Neural progenitor cell (in vitro differentiated cells): Measurements from ENCODE around the gene TAC3. TPM values are rescaled to one million over a fixed set of nuclear protein-coding genes. Genes with fewer than 3 reads are reported as not detected.

Experiments used
- DNase-seq: peaks from one replicate; pipeline ENCODE4 v3.0.0-alpha.2; 2016; ENCODE audit warnings: low spot score
- H2AFZ ChIP-seq: fragments of 200-600 bp; sonication (generic); replicated peaks from 2 replicates; pipeline ENCODE4 v1.6.1; 2016; ENCODE audit warnings: antibody characterized with exemption
- H3F3A ChIP-seq: fragments of 200-600 bp; sonication (generic); 2 replicates; pipeline ENCODE4 v1.6.1; 2016; ENCODE audit warnings: antibody characterized with exemption, low read depth
- H3K27ac ChIP-seq: fragments of 200-600 bp; sonication (generic); 2 replicates; pipeline ENCODE4 v1.5.1; 2016; ENCODE audit warnings: mild to moderate bottlenecking
- H3K27me3 ChIP-seq: fragments of 200-600 bp; sonication (generic); 2 replicates; pipeline ENCODE4 v1.6.1; 2016; ENCODE audit warnings: mild to moderate bottlenecking, moderate library complexity
- H3K36me3 ChIP-seq: fragments of 200-600 bp; sonication (generic); 2 replicates; pipeline ENCODE4 v1.5.1; 2016
- H3K4me1 ChIP-seq: fragments of 200-600 bp; sonication (generic); 2 replicates; pipeline ENCODE4 v1.6.1; 2016; ENCODE audit warnings: mixed run types
- H3K4me2 ChIP-seq: fragments of 200-600 bp; sonication (generic); 2 replicates; pipeline ENCODE4 v1.6.1; 2016
- H3K4me3 ChIP-seq: fragments of 200-600 bp; sonication (generic); 2 replicates; pipeline ENCODE4 v1.5.1; 2016
- H3K79me2 ChIP-seq: fragments of 200-600 bp; sonication (generic); 2 replicates; pipeline ENCODE4 v1.6.1; 2016; ENCODE audit warnings: low read depth
- H3K9ac ChIP-seq: fragments of 200-600 bp; sonication (generic); 2 replicates; pipeline ENCODE4 v1.6.1; 2016
- H3K9me3 ChIP-seq: fragments of 200-600 bp; sonication (generic); 2 replicates; pipeline ENCODE4 v1.5.1; 2016; ENCODE audit warnings: low read depth
- H4K20me1 ChIP-seq: fragments of 200-600 bp; sonication (generic); 2 replicates; pipeline ENCODE4 v1.6.1; 2016; ENCODE audit warnings: low read depth
- H3K27ac Mint-ChIP-seq: 3 replicates; pipeline ENCODE4 v1.8.0; 2021; ENCODE audit warnings: mixed read lengths
- H3K27me3 Mint-ChIP-seq: 2 replicates; pipeline ENCODE4 v1.8.0; 2022; ENCODE audit warnings: low read depth, mild to moderate bottlenecking, inconsistent platforms, moderate library complexity, mixed read lengths; ENCODE audit not compliant: insufficient read depth
- H3K36me3 Mint-ChIP-seq: 3 replicates; pipeline ENCODE4 v1.8.0; 2021; ENCODE audit warnings: mixed read lengths
- H3K4me1 Mint-ChIP-seq: 3 replicates; pipeline ENCODE4 v1.8.0; 2021; ENCODE audit warnings: mixed read lengths
- H3K4me3 Mint-ChIP-seq: 3 replicates; pipeline ENCODE4 v1.8.0; 2021; ENCODE audit warnings: mild to moderate bottlenecking, moderate library complexity, mixed read lengths
- H3K9me3 Mint-ChIP-seq: 3 replicates; pipeline ENCODE4 v1.8.0; 2020; ENCODE audit warnings: mixed read lengths
- EZH2 ChIP-seq: fragments of 200-600 bp; sonication (generic); IDR thresholded peaks from 2 replicates; pipeline ENCODE4 v1.6.1; 2017; ENCODE audit warnings: antibody characterized with exemption, mild to moderate bottlenecking, moderate library complexity
- EZH2phosphoT487 ChIP-seq: fragments of 200-600 bp; sonication (generic); IDR thresholded peaks from 2 replicates; pipeline ENCODE4 v1.6.1; 2017; ENCODE audit warnings: antibody characterized with exemption
- total RNA-seq: library from RNA; depleted of rRNA; stranded (reverse); fragments of >200 nt; gene quantifications from 2 replicates; pipeline ENCODE4 v1.2.3, GENCODE V29; 2015; ENCODE audit warnings: low replicate concordance
- TF ChIP-seq, protein P1 (sequence below): fragments of 200-600 bp; sonication (generic); IDR thresholded peaks from 2 replicates; pipeline ENCODE4 v1.5.1; 2017; ENCODE audit warnings: antibody characterized with exemption, mild to moderate bottlenecking

TAC3 gene
- 6.0 and 13.8 TPM in 2 replicates for total RNA-seq

- peaks cover 25% of the 10 kb centered on the region for H3K27me3 Mint-ChIP-seq
- H3K36me3 ChIP-seq: no peaks in the 10 kb centered on the region
- H3F3A ChIP-seq: no peaks in the 10 kb centered on the region
- H3K27ac Mint-ChIP-seq: no peak within 1 kb of the TSS
- no peaks in the 10 kb centered on the region for H3K36me3 Mint-ChIP-seq
- DNase-seq: peak; percentile 67
- H3K27me3 ChIP-seq: no peaks in the 10 kb centered on the region
- H3K9me3 Mint-ChIP-seq: no peaks in the 10 kb centered on the region
- H3K9ac ChIP-seq: peak within 1 kb of the TSS; percentile 57
- peak within 1 kb of the TSS; percentile 26 for H3K4me3 ChIP-seq
- H3K9me3 ChIP-seq: no peaks in the 10 kb centered on the region
- H3K4me3 Mint-ChIP-seq: no peak within 1 kb of the TSS
- no peak within 1 kb of the TSS for H3K27ac ChIP-seq
- no peaks in the 10 kb centered on the region for H3K79me2 ChIP-seq
- H3K4me2 ChIP-seq: peak within 1 kb of the TSS; percentile 70
- TF ChIP-seq, protein P1, sequence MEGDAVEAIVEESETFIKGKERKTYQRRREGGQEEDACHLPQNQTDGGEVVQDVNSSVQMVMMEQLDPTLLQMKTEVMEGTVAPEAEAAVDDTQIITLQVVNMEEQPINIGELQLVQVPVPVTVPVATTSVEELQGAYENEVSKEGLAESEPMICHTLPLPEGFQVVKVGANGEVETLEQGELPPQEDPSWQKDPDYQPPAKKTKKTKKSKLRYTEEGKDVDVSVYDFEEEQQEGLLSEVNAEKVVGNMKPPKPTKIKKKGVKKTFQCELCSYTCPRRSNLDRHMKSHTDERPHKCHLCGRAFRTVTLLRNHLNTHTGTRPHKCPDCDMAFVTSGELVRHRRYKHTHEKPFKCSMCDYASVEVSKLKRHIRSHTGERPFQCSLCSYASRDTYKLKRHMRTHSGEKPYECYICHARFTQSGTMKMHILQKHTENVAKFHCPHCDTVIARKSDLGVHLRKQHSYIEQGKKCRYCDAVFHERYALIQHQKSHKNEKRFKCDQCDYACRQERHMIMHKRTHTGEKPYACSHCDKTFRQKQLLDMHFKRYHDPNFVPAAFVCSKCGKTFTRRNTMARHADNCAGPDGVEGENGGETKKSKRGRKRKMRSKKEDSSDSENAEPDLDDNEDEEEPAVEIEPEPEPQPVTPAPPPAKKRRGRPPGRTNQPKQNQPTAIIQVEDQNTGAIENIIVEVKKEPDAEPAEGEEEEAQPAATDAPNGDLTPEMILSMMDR: no peak
- TF ChIP-seq EZH2 (no peak), EZH2phosphoT487 (no peak)
- no peaks in the 10 kb centered on the region for H4K20me1 ChIP-seq
- peaks cover 16% of the 10 kb centered on the region for H3K4me1 ChIP-seq
- peaks cover 2% of the 10 kb centered on the region for H3K4me1 Mint-ChIP-seq
- H2AFZ ChIP-seq: peak within 1 kb of the TSS; percentile 96
These were observed at the start of gene TAC3 for GRCh38 chr12:57016348-57016747. Gene TAC3, minus strand, starts transcription at chr12:57016529. Its CDS starts 732 bp downstream, at chr12:57015797.

GRCh38 chr12:57063991-57064685, 47.8 kb upstream of the TAC3 start:
- Histone ChIP-seq H2AFZ (no peak overlapping the region), H3K4me1 (no peaks in the 10 kb centered on the region), H3K9ac (peak overlapping the region; percentile 21), H3K79me2 (peaks cover 18% of the 10 kb centered on the region), H4K20me1 (no peaks in the 10 kb centered on the region), H3K27me3 (no peaks in the 10 kb centered on the region), H3K36me3 (peaks cover 34% of the 10 kb centered on the region), H3K27ac (no peak overlapping the region), H3K4me2 (no peak overlapping the region), H3K9me3 (no peaks in the 10 kb centered on the region), H3F3A (peaks cover 30% of the 10 kb centered on the region), H3K4me3 (no peak overlapping the region)
- peaks cover 2% of the 10 kb centered on the region for H3K27me3 Mint-ChIP-seq
- H3K9me3 Mint-ChIP-seq: no peaks in the 10 kb centered on the region
- TF ChIP-seq, protein P1: no peak
- TF ChIP-seq EZH2phosphoT487: no peak
- no peak for TF ChIP-seq EZH2
- no peak overlapping the region for H3K27ac Mint-ChIP-seq
- no peak overlapping the region for H3K4me3 Mint-ChIP-seq
- no peaks in the 10 kb centered on the region for H3K4me1 Mint-ChIP-seq
- no peak for DNase-seq
- peaks cover 21% of the 10 kb centered on the region for H3K36me3 Mint-ChIP-seq

- Histone ChIP-seq H2AFZ (no peak overlapping the region), H3K27ac (no peak overlapping the region), H4K20me1 (no peaks in the 10 kb centered on the region), H3K4me1 (no peaks in the 10 kb centered on the region), H3K4me3 (no peak overlapping the region), H3K36me3 (peaks cover 25% of the 10 kb centered on the region), H3K9ac (no peak overlapping the region), H3F3A (peaks cover 19% of the 10 kb centered on the region), H3K9me3 (no peaks in the 10 kb centered on the region), H3K4me2 (no peak overlapping the region), H3K79me2 (no peaks in the 10 kb centered on the region), H3K27me3 (no peaks in the 10 kb centered on the region)
- H3K27me3 Mint-ChIP-seq: peaks cover 4% of the 10 kb centered on the region
- peaks cover 28% of the 10 kb centered on the region for H3K36me3 Mint-ChIP-seq
- TF ChIP-seq, protein P1: no peak
- no peak for TF ChIP-seq EZH2phosphoT487
- TF ChIP-seq EZH2: no peak
- no peaks in the 10 kb centered on the region for H3K9me3 Mint-ChIP-seq
- no peaks in the 10 kb centered on the region for H3K4me1 Mint-ChIP-seq
- no peak overlapping the region for H3K4me3 Mint-ChIP-seq
- no peak overlapping the region for H3K27ac Mint-ChIP-seq
- DNase-seq: no peak
These were observed 42.1 kb upstream of the TAC3 start for GRCh38 chr12:57058454-57058853.
